H1 (cell line): Measurements from ENCODE around the gene CCDC81. TPM values are rescaled to one million over a fixed set of nuclear protein-coding genes. Genes with fewer than 3 reads are reported as not detected.

ENCODE experiments used
- JUN ChIP-seq: IDR thresholded peaks from 2 replicates; pipeline ENCODE4 v1.6.1; 2011; ENCODE audit warnings: low read depth, mild to moderate bottlenecking, improper control_type of control experiment, low read length
- TAF1 ChIP-seq: IDR thresholded peaks from 2 replicates; pipeline ENCODE4 v1.6.1; 2011; ENCODE audit warnings: mild to moderate bottlenecking, low read depth, low read length
- polyA plus RNA-seq, 7 experiments: library from polyadenylated mRNA; depleted of rRNA in 3 of 7; stranded (reverse) in 5 of 7; unstranded in 2 of 7; fragments of >200 nt in 5 of 7; fragments of 200-250 nt in 2 of 7; gene quantifications; 1 replicate in 5 of 7; 2 replicates in 1 of 7; 4 replicates in 1 of 7; pipeline versions ENCODE4 v1.2.1 to v1.2.3, GENCODE V29; 2011 to 2013; ENCODE audit warnings: missing spikeins in 2 of 7, mixed read lengths in 2 of 7
- total RNA-seq: library from RNA; stranded (reverse); fragmentation: NEBNext Ultra II Directional; extraction: Animal tissue kit (Norgen Biotek cat#: 25700); gene quantifications from 2 replicates; pipeline ENCODE4 v1.2.1, GENCODE V29; 2021
- TF ChIP-seq, protein P1 (sequence below): fragments of 300-600 bp; sonication (generic); IDR thresholded peaks from 2 replicates; pipeline ENCODE4 v1.7.1; 2012; ENCODE audit warnings: low read length, moderate library complexity, mild to moderate bottlenecking, inconsistent platforms; ENCODE audit not compliant: insufficient replicate concordance

CCDC81 gene
- total and polyA plus RNA-seq, 2 of the 8 experiments (the other 6 are each of a cell fraction or from before 2014, with no cell fraction given), result 0.30 to 0.58 TPM

DNA sequence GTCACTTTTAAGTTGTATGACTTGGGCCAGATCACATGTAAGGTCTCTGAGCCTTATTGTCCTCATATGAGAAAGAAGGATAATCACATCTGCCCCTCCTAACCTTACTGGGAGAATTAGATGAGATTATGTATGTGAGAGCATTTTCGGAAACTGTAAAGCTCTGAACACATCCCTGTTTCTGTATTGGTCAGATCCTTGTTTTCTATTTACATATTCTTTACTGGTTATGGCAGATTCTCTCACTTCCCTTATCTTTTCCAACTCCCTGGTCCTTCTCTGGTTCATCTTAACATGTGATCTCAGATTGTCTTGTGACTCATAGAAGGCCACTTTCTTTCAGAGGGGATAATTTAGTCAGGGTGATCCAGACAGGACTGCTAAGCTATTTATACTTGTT lies 41.8 kb downstream of the CCDC81 start (continued):
- TF ChIP-seq, protein P1, sequence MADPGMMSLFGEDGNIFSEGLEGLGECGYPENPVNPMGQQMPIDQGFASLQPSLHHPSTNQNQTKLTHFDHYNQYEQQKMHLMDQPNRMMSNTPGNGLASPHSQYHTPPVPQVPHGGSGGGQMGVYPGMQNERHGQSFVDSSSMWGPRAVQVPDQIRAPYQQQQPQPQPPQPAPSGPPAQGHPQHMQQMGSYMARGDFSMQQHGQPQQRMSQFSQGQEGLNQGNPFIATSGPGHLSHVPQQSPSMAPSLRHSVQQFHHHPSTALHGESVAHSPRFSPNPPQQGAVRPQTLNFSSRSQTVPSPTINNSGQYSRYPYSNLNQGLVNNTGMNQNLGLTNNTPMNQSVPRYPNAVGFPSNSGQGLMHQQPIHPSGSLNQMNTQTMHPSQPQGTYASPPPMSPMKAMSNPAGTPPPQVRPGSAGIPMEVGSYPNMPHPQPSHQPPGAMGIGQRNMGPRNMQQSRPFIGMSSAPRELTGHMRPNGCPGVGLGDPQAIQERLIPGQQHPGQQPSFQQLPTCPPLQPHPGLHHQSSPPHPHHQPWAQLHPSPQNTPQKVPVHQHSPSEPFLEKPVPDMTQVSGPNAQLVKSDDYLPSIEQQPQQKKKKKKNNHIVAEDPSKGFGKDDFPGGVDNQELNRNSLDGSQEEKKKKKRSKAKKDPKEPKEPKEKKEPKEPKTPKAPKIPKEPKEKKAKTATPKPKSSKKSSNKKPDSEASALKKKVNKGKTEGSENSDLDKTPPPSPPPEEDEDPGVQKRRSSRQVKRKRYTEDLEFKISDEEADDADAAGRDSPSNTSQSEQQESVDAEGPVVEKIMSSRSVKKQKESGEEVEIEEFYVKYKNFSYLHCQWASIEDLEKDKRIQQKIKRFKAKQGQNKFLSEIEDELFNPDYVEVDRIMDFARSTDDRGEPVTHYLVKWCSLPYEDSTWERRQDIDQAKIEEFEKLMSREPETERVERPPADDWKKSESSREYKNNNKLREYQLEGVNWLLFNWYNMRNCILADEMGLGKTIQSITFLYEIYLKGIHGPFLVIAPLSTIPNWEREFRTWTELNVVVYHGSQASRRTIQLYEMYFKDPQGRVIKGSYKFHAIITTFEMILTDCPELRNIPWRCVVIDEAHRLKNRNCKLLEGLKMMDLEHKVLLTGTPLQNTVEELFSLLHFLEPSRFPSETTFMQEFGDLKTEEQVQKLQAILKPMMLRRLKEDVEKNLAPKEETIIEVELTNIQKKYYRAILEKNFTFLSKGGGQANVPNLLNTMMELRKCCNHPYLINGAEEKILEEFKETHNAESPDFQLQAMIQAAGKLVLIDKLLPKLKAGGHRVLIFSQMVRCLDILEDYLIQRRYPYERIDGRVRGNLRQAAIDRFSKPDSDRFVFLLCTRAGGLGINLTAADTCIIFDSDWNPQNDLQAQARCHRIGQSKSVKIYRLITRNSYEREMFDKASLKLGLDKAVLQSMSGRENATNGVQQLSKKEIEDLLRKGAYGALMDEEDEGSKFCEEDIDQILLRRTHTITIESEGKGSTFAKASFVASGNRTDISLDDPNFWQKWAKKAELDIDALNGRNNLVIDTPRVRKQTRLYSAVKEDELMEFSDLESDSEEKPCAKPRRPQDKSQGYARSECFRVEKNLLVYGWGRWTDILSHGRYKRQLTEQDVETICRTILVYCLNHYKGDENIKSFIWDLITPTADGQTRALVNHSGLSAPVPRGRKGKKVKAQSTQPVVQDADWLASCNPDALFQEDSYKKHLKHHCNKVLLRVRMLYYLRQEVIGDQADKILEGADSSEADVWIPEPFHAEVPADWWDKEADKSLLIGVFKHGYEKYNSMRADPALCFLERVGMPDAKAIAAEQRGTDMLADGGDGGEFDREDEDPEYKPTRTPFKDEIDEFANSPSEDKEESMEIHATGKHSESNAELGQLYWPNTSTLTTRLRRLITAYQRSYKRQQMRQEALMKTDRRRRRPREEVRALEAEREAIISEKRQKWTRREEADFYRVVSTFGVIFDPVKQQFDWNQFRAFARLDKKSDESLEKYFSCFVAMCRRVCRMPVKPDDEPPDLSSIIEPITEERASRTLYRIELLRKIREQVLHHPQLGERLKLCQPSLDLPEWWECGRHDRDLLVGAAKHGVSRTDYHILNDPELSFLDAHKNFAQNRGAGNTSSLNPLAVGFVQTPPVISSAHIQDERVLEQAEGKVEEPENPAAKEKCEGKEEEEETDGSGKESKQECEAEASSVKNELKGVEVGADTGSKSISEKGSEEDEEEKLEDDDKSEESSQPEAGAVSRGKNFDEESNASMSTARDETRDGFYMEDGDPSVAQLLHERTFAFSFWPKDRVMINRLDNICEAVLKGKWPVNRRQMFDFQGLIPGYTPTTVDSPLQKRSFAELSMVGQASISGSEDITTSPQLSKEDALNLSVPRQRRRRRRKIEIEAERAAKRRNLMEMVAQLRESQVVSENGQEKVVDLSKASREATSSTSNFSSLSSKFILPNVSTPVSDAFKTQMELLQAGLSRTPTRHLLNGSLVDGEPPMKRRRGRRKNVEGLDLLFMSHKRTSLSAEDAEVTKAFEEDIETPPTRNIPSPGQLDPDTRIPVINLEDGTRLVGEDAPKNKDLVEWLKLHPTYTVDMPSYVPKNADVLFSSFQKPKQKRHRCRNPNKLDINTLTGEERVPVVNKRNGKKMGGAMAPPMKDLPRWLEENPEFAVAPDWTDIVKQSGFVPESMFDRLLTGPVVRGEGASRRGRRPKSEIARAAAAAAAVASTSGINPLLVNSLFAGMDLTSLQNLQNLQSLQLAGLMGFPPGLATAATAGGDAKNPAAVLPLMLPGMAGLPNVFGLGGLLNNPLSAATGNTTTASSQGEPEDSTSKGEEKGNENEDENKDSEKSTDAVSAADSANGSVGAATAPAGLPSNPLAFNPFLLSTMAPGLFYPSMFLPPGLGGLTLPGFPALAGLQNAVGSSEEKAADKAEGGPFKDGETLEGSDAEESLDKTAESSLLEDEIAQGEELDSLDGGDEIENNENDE, result no peak
- TF ChIP-seq TAF1, result no peak
- no peak for TF ChIP-seq JUN
